ENCODE data around the gene ATRIP. TPM values are rescaled to one million over a fixed set of nuclear protein-coding genes. Genes with fewer than 3 reads are reported as not detected.

The ATRIP gene
- polyA plus RNA-seq, 3 donors: 1.8 to 4.7 (median 2.8) TPM

- H4K20me1 ChIP-seq (ENCODE audit: insufficient read depth, low read length): no peaks in the 10 kb centered on the region
- H3K4me1 ChIP-seq (ENCODE audit: control insufficient read depth in 1 of 2, insufficient read depth in 2 of 2, low read length in 2 of 2): peaks cover 16 to 27% of the 10 kb centered on the region in 2 donors
- H3K4me3 Mint-ChIP-seq: no peak overlapping the region
- peaks cover 7 to 11% of the 10 kb centered on the region in 2 donors for H3K36me3 Mint-ChIP-seq
- intact Hi-C loops (cut with micrococcal nuclease): no loop called here
- no peak overlapping the region for H2AFZ ChIP-seq (ENCODE audit: insufficient read depth, low read depth, low read length, poor library complexity, severe bottlenecking)
- no peaks in the 10 kb centered on the region for H3K9me3 ChIP-seq (replicated peaks in 1 of 2; ENCODE audit: control insufficient read depth in 1 of 2, insufficient read depth in 1 of 2, low read length in 2 of 2)
- no peaks in the 10 kb centered on the region for H3K27me3 ChIP-seq (ENCODE audit: control insufficient read depth in 2 of 2, insufficient read depth in 2 of 2, low read length in 2 of 2)
- H3K27ac Mint-ChIP-seq: peak overlapping the region in 1 of 7 donors; percentile 16
- no peak overlapping the region for H3K4me2 ChIP-seq (replicated peaks; ENCODE audit: extremely low read depth, low read length, poor library complexity, severe bottlenecking)
- no peaks in the 10 kb centered on the region for H3K27me3 Mint-ChIP-seq (ENCODE audit: low read depth in 3 of 3)
- H3K9ac ChIP-seq (ENCODE audit: insufficient read depth, low read length, poor library complexity, severe bottlenecking): no peak overlapping the region
- no peak for TF ChIP-seq CTCF (IDR thresholded peaks at IDR 0.05)
- H3K9me3 Mint-ChIP-seq: peaks cover 0 to 1% (median 0%) of the 10 kb centered on the region in 7 donors
- no peak for DNase-seq
- WGBS (ENCODE audit: insufficient coverage): no CpG with 5 or more reads among the region's 4 CpGs
- H3K36me3 ChIP-seq (replicated peaks in 1 of 2; ENCODE audit: control insufficient read depth in 1 of 2, insufficient read depth in 2 of 2, low read length in 2 of 2): no peaks in the 10 kb centered on the region
- no peak overlapping the region for H3K27ac ChIP-seq (ENCODE audit: low read depth in 1 of 2, low read length in 2 of 2)
- no peaks in the 10 kb centered on the region for H3K79me2 ChIP-seq (ENCODE audit: insufficient read depth, low read length)
- H3K4me1 Mint-ChIP-seq: peaks cover 32% of the 10 kb centered on the region
- H3K4me3 ChIP-seq (replicated peaks in 1 of 3; ENCODE audit: low read depth in 2 of 3, low read length in 3 of 3): no peak overlapping the region
Observed at GRCh38 chr3:48511551-48511950, 65.0 kb downstream of the ATRIP start.

- TF ChIP-seq CTCF (IDR thresholded peaks at IDR 0.05): no peak
- Mint-ChIP-seq H3K4me1 (peaks cover 20% of the 10 kb centered on the region), H3K36me3 (peaks cover 21 to 33% of the 10 kb centered on the region in 2 donors), H3K4me3 (no peak overlapping the region), H3K27me3 (ENCODE audit: low read depth in 3 of 3) (no peaks in the 10 kb centered on the region), H3K27ac (peak overlapping the region in 2 of 7 donors; percentile 24 to 58), H3K9me3 (peaks cover 0 to 1% (median 0%) of the 10 kb centered on the region in 7 donors)
- peaks cover 4 to 17% of the 10 kb centered on the region in 2 donors for H3K4me1 ChIP-seq (ENCODE audit: control insufficient read depth in 1 of 2, insufficient read depth in 2 of 2, low read length in 2 of 2)
- H3K4me2 ChIP-seq (replicated peaks; ENCODE audit: extremely low read depth, low read length, poor library complexity, severe bottlenecking): no peak overlapping the region
- no peak overlapping the region for H2AFZ ChIP-seq (ENCODE audit: insufficient read depth, low read depth, low read length, poor library complexity, severe bottlenecking)
- H3K27ac ChIP-seq (ENCODE audit: low read depth in 1 of 2, low read length in 2 of 2): no peak overlapping the region
- no peak for DNase-seq
- H3K79me2 ChIP-seq (ENCODE audit: insufficient read depth, low read length): no peaks in the 10 kb centered on the region
- H4K20me1 ChIP-seq (ENCODE audit: insufficient read depth, low read length): no peaks in the 10 kb centered on the region
- H3K9me3 ChIP-seq (replicated peaks in 1 of 2; ENCODE audit: control insufficient read depth in 1 of 2, insufficient read depth in 1 of 2, low read length in 2 of 2): no peaks in the 10 kb centered on the region
- H3K36me3 ChIP-seq (replicated peaks in 1 of 2; ENCODE audit: control insufficient read depth in 1 of 2, insufficient read depth in 2 of 2, low read length in 2 of 2): peaks cover 20 to 24% of the 10 kb centered on the region in 2 donors
- intact Hi-C loops (cut with micrococcal nuclease): no loop called here
- no peaks in the 10 kb centered on the region for H3K27me3 ChIP-seq (ENCODE audit: control insufficient read depth in 2 of 2, insufficient read depth in 2 of 2, low read length in 2 of 2)
- H3K9ac ChIP-seq (ENCODE audit: insufficient read depth, low read length, poor library complexity, severe bottlenecking): no peak overlapping the region
- no peak overlapping the region for H3K4me3 ChIP-seq (replicated peaks in 1 of 3; ENCODE audit: low read depth in 2 of 3, low read length in 3 of 3)
- WGBS (ENCODE audit: insufficient coverage): 59% methylated on average over 3 of the region's 8 CpGs
Observed at GRCh38 chr3:48514431-48515227, 68.1 kb downstream of the ATRIP start.

Other genes starting within 250 kb of the ATRIP start
- gene CAMP, start 223.2 kb upstream of the ATRIP start, polyA plus RNA-seq: 1 to 10 TPM; 2.1 to 5.1 (median 3.4) TPM
- 10 to 100 TPM in 1 of 3 donors, 1 to 10 TPM in 2; 1.6 to 42.6 (median 1.6) TPM for gene ZNF589, start 205.6 kb upstream of the ATRIP start, polyA plus RNA-seq
- gene NME6, start 145.4 kb upstream of the ATRIP start, polyA plus RNA-seq: 10 to 100 TPM; 17.3 to 39.2 (median 34.9) TPM
- gene SPINK8, start 113.1 kb upstream of the ATRIP start, polyA plus RNA-seq: not detected
- not detected for gene FBXW12, start 74.5 kb upstream of the ATRIP start, polyA plus RNA-seq
- gene PLXNB1, start 16.7 kb upstream of the ATRIP start, polyA plus RNA-seq: 1 to 10 TPM in 1 of 3 donors, under 1 TPM in 1, not detected in 1; 0.14 to 4.3 TPM
- gene CCDC51, start 6.6 kb upstream of the ATRIP start, polyA plus RNA-seq: 1 to 10 TPM; 3.6 to 5.9 (median 5.4) TPM
- gene TMA7, start 6.5 kb upstream of the ATRIP start, polyA plus RNA-seq: 100 to 1,000 TPM; 301 to 559 (median 478) TPM
- gene SHISA5, start 57.4 kb downstream of the ATRIP start, polyA plus RNA-seq: 100 to 1,000 TPM; 147 to 266 (median 242) TPM
- 10 to 100 TPM; 32.2 to 44.9 (median 34.9) TPM for gene PFKFB4, start 110.1 kb downstream of the ATRIP start, polyA plus RNA-seq
- gene UCN2, start 117.0 kb downstream of the ATRIP start, polyA plus RNA-seq: under 1 TPM in 1 of 3 donors, not detected in 2; 0.61 TPM
- gene COL7A1, start 148.6 kb downstream of the ATRIP start, polyA plus RNA-seq: 1 to 10 TPM in 1 of 3 donors, under 1 TPM in 1, not detected in 1; 0.37 to 1.9 TPM
- gene UQCRC1, start 162.9 kb downstream of the ATRIP start, polyA plus RNA-seq: 100 to 1,000 TPM; 326 to 409 (median 350) TPM
- under 1 TPM in 1 of 3 donors, not detected in 2; 0.21 TPM for gene TMEM89, start 175.0 kb downstream of the ATRIP start, polyA plus RNA-seq
- 10 to 100 TPM; 16.3 to 92.8 (median 20.4) TPM for gene SLC26A6, start 188.7 kb downstream of the ATRIP start, polyA plus RNA-seq
- under 1 TPM in 1 of 3 donors, not detected in 2; 0.95 TPM for gene CELSR3, start 216.1 kb downstream of the ATRIP start, polyA plus RNA-seq
- gene NCKIPSD, start 239.2 kb downstream of the ATRIP start, polyA plus RNA-seq: 10 to 100 TPM in 1 of 3 donors, 1 to 10 TPM in 2; 4.2 to 14.8 (median 4.3) TPM